Measurements from ENCODE around the gene HIVEP3.

Gene HIVEP3

DNA sequence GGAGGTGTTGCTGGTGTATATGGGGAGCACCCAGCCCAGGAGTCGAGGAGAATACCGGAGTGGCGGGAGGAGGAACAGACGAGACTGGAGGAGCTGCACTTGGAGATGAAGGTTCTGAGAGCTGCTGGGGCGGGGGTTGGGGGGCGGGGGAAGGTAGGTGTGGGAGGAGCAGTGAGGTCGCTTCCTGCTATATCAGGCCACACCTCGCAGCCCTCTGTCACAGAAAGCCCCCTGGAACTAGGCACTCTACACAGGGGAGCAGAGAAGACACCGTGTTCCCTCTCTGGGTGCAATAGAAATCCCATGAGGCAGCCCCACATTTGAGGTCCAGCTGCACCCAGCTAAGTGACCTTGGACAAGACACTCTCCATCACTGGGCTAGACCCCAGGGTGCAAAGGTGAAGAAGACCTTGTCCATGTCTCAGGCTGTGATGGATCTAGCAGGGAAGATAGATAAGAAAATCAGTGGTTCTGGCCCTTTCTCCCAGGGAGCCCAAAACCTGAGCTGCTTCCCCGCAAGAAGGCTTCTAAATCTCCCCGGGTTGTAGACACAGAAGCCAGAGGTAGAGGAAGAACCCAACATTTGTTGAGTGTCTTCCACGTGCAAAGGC is 278.5 kb downstream of the HIVEP3 start:
- TF ChIP-seq CTCF (IDR thresholded peaks at IDR 0.05), result no peak
- Histone ChIP-seq H3K9me3 (ENCODE audit: control insufficient read depth, low read length) (no peaks in the 10 kb centered on the region), H3K27ac (no peak overlapping the region)

DNA sequence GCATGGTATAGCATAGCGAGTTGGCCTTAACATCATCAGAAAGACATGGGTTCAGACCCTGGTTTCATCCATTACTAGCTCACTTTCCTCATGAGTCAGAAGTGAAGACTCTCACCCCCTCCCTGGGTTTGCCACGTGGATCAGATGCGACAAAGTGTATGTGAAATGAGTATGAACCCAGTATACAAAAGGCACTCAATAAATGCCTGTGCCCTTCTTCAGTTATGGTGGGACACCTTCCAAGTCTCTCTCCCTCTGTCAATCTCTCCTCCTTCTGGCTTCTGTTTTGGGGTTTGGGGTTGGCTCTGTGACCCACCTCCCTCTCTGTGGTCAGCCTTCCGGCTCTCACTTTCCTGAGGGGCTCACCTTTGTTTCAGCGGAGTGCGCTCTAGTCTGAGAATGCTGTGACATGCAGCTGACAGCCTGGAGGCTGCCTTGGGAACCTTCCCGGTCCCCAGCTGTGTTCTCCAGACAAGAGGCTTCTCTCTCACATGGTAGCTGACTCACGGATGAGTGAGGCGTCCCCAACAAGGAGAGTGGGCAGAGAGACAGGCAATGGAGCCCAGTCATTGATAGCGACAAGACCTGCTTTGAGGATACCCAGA is 279.3 kb downstream of the HIVEP3 start:
- Histone ChIP-seq H3K27ac (no peak overlapping the region), H3K4me3 (ENCODE audit: low read depth, low read length) (no peak overlapping the region), H3K9me3 (ENCODE audit: control insufficient read depth, low read length) (no peaks in the 10 kb centered on the region), H3K79me2 (no peaks in the 10 kb centered on the region), H3K4me2 (ENCODE audit: low read length) (no peak overlapping the region), H3K27me3 (ENCODE audit: control insufficient read depth, insufficient read depth, low read length) (no peaks in the 10 kb centered on the region), H3K36me3 (ENCODE audit: control insufficient read depth, insufficient read depth, low read length) (no peaks in the 10 kb centered on the region), H2AFZ (no peak overlapping the region), H3K9ac (no peak overlapping the region), H3K4me1 (no peaks in the 10 kb centered on the region)
- no peak for TF ChIP-seq CTCF (IDR thresholded peaks at IDR 0.05)

More for the DNA sequence above, 278.5 kb downstream of the HIVEP3 start:
- no peaks in the 10 kb centered on the region for H3K27me3 ChIP-seq (ENCODE audit: control insufficient read depth, insufficient read depth, low read length)
- no peak overlapping the region for H3K4me2 ChIP-seq (ENCODE audit: low read length)
- no peak overlapping the region for H3K4me3 ChIP-seq (ENCODE audit: low read depth, low read length)
- no peaks in the 10 kb centered on the region for H3K4me1 ChIP-seq
- H2AFZ ChIP-seq, result no peak overlapping the region
- no peaks in the 10 kb centered on the region for H3K79me2 ChIP-seq
- no peak overlapping the region for H3K9ac ChIP-seq
- no peaks in the 10 kb centered on the region for H3K36me3 ChIP-seq (ENCODE audit: control insufficient read depth, insufficient read depth, low read length)

GRCh38 chr1:41638086-41639024 is 280.4 kb downstream of the HIVEP3 start:
- no peaks in the 10 kb centered on the region for H3K27me3 ChIP-seq (ENCODE audit: control insufficient read depth, insufficient read depth, low read length)
- no peaks in the 10 kb centered on the region for H3K36me3 ChIP-seq (ENCODE audit: control insufficient read depth, insufficient read depth, low read length)
- H3K79me2 ChIP-seq, result no peaks in the 10 kb centered on the region
- no peaks in the 10 kb centered on the region for H3K4me1 ChIP-seq
- no peak overlapping the region for H3K4me3 ChIP-seq (ENCODE audit: low read depth, low read length)
- H3K9ac ChIP-seq, result no peak overlapping the region
- H3K4me2 ChIP-seq (ENCODE audit: low read length), result no peak overlapping the region
- H2AFZ ChIP-seq, result no peak overlapping the region
- H3K27ac ChIP-seq, result no peak overlapping the region
- no peaks in the 10 kb centered on the region for H3K9me3 ChIP-seq (ENCODE audit: control insufficient read depth, low read length)
- TF ChIP-seq CTCF (IDR thresholded peaks at IDR 0.05), result no peak

DNA sequence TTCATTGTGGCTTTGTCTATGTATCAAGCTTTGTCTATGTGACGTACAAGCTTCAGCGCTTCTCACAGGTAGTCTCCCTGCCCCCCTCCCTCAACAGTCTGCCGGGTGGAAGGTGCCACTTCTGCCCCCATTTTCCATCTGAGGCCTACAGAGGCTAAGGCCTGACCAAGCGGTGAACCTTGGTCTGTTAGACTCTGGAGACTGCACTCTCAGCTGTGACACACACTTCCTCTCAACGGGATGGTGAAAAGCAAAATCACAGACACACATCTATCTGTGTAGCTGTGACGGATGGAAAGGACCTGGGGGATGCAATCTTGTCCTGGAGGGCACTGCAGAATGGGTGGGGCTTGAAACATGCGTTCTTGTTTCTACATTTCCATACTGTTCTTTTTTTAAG is 281.4 kb downstream of the HIVEP3 start:
- Histone ChIP-seq H3K4me3 (ENCODE audit: low read depth, low read length) (no peak overlapping the region), H3K79me2 (no peaks in the 10 kb centered on the region), H3K36me3 (ENCODE audit: control insufficient read depth, insufficient read depth, low read length) (no peaks in the 10 kb centered on the region), H3K4me1 (no peaks in the 10 kb centered on the region), H2AFZ (no peak overlapping the region), H3K4me2 (ENCODE audit: low read length) (no peak overlapping the region), H3K9me3 (ENCODE audit: control insufficient read depth, low read length) (no peaks in the 10 kb centered on the region), H3K9ac (no peak overlapping the region), H3K27me3 (ENCODE audit: control insufficient read depth, insufficient read depth, low read length) (no peaks in the 10 kb centered on the region), H3K27ac (no peak overlapping the region)
- TF ChIP-seq CTCF (IDR thresholded peaks at IDR 0.05), result no peak

Data from parathyroid adenoma (tissue), 2 donors.